ENCODE data around the gene VSTM4.

- TF ChIP-seq CTCF (IDR thresholded peaks at IDR 0.05) (no peak), POLR2A (IDR thresholded peaks at IDR 0.05) (no peak)
Observed at GRCh38 chr10:49076319-49076718, 39.0 kb downstream of the VSTM4 start.

Measured in testis (tissue), 2 donors.